HFF-Myc (cell line): ENCODE measurements around the gene APC2.

Source experiments
- DNase-seq: peaks from one replicate; pipeline ENCODE4 v3.0.0-alpha.2; 2011; ENCODE audit warnings: low read depth; ENCODE audit errors: extremely low read depth
- H3K4me3 ChIP-seq: replicated peaks from 2 replicates; pipeline ENCODE4 v1.5.1; 2011; ENCODE audit warnings: low read depth, mild to moderate bottlenecking, control low read depth, low read length
- TF ChIP-seq, protein P1 (sequence below): IDR thresholded peaks from 2 replicates; pipeline ENCODE4 v1.5.1; 2012; ENCODE audit warnings: mild to moderate bottlenecking, low read depth, low read length, control low read depth; ENCODE audit errors: missing control alignments

Gene APC2

DNA sequence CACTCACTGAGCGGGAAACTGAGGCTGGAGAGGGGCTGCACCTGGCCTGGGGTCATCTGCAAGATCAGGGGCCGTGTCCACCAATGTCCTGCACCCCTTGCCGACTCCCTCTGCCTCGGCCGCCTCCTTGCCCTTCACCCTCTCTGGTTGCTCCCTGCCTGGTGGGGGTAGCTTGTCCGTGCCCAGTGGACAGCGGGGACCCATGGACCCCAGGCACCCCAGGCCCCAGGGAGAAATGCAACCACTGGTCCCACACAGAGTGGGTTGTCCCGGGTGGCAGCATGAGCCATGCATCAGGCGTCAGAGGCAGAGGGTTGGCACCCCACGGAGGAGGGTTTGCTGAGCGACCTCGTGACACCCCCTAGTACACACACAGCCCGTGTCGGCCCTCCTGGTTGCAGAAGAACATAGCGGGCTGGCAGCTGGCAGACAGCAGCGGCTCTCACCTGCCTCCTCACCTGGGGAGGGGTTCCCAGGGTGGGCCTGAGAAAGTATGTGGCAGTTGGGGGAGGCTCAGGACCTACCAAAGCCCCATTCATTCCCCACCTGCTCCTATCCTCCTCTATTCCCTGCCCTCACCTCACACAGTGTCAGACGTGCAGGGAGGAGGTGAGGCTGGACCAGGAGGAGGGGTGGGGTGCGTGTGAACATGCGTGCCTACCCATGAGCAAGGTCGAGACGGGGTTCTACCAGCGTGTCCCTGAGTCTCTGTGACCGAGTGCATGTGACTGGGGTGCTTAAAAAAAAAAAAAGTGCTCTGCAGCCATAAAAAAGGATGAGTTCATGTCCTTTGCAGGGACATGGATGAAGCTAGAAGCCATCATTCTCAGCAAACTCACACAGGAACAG, 54.2 kb downstream of the APC2 start:
- H3K4me3 ChIP-seq: no peak overlapping the region
- no peak for DNase-seq
- TF ChIP-seq, protein P1, sequence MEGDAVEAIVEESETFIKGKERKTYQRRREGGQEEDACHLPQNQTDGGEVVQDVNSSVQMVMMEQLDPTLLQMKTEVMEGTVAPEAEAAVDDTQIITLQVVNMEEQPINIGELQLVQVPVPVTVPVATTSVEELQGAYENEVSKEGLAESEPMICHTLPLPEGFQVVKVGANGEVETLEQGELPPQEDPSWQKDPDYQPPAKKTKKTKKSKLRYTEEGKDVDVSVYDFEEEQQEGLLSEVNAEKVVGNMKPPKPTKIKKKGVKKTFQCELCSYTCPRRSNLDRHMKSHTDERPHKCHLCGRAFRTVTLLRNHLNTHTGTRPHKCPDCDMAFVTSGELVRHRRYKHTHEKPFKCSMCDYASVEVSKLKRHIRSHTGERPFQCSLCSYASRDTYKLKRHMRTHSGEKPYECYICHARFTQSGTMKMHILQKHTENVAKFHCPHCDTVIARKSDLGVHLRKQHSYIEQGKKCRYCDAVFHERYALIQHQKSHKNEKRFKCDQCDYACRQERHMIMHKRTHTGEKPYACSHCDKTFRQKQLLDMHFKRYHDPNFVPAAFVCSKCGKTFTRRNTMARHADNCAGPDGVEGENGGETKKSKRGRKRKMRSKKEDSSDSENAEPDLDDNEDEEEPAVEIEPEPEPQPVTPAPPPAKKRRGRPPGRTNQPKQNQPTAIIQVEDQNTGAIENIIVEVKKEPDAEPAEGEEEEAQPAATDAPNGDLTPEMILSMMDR: no peak

DNA sequence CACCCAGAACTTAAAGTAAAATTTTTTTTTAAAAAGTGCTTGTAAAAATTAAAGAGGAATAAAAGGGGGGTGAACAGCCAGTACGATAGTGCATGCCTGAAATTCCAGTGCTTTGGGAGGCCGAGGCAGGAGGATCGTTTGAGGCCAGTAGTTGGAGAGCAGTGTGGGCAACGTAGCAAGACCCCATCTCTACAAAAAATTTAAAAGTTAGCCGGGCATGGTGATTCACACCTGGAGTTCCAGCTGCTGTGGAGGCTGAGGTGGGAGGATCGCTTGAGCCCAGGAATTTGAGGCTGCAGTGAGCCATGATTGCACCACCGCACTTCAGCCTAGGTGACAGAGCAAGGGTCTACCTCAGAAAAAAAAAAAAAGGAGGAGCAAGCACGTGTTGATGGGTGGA, 55.1 kb downstream of the APC2 start:
- DNase-seq: no peak
- H3K4me3 ChIP-seq: no peak overlapping the region
- TF ChIP-seq, protein P1: no peak

DNA sequence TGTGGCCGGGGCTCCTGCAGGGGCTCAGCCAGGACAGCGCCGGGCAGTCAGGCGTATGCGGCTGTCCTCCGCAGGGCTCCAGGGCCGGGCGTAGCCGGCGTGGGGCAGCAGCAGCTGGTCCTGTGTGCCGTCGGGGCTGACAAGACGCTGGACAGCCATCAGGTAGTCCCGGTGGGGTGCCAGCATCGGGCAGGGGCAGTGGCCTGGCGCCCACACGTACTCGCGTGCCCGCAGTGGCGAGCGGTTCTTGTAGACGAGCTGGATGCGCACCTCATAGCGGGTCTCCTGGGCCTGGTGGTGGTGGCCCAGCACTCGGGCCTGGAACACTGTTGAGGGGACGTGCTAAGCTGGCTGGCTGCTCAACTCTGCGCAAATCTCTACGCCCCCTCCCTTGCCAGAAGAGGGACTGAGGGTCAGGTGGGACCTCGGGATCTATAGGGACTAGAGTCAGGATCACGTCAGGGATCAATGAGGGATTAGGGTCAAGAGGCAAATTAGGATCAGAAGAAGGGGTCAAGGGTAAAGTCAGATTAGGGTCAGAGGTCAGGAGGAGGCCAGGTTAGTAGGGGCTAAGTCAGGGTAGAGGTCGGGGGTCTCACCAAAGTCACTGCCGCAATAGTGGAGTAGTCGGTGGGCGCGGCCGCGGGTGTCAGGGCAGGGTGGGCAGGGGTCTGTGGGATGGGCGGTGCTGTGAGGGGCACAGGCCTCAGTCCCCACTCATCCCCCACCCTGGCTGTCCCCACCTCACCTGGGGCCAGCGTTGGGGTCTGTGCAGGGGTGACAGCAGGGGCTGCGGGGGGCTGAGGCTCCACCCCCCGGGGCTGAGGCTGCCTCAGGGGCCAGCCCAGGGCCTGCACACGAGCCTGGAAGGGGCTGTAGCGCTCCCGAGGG, 56.3 kb downstream of the APC2 start:
- H3K4me3 ChIP-seq: no peak overlapping the region
- TF ChIP-seq, protein P1: no peak
- no peak for DNase-seq

DNA sequence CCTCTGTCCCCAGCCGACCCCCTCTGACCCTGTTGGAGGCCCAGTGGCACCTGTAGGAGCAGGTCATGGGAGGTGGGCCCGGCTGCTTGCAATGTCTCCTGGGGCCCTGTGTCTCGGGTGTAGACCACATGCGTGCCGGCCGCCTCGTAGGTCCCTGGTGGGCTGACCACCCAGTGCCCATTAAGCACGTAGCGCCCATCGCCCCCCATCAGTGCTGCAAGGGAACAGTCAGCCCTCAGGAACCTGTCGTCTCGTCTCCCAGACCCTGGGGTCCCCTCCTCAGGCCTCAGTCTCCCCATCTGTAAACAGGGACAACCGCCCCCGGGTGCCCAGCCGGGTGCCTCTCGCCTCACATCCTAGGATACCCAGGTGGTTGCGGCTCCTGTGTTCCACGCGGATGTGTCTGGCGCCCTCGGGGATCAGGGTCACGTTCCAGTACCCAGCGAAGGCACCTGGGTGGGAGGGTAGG, 57.3 kb downstream of the APC2 start:
- no peak for DNase-seq
- TF ChIP-seq, protein P1: no peak
- no peak overlapping the region for H3K4me3 ChIP-seq

DNA sequence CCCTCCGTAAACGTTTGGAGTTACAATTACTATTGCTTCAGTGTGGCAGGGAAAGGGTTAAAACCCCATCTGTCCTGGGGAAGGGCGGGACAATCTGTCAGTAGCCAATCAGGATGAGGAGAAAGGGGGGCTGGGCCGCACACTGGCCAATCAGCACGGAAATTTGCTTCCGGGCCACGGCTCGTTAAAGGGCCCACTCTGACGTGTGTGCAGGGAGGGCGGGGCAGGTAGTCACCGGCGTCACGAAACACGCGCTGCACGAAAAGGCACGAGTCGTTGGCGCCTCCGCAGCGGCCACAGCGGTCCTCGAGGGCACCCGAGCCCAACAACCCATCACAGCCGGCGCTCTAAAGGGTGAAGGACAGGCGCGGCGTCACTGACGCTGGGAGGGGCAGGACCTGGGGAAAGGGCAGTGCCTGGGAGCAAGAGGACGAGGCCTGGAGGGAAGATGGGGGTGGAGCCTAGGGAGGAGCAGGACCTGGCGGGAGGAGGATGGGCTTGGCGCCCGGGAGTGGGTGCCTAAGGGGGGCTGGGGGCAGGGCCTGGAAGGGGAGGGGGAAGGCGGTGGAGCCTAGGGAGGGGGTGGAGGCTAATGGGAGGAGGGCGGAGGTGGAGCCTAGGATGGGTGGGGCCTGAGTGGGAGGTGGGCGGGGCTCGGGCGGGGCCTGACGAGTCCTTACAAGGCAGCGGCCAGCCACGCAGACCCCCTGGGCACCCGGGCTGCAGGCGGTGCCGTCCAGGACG, 58.0 kb downstream of the APC2 start:
- H3K4me3 ChIP-seq: peak overlapping the region; percentile 33; the same call in 1 of the 2 replicates
- TF ChIP-seq, protein P1: no peak
- DNase-seq: peak; percentile 82

DNA sequence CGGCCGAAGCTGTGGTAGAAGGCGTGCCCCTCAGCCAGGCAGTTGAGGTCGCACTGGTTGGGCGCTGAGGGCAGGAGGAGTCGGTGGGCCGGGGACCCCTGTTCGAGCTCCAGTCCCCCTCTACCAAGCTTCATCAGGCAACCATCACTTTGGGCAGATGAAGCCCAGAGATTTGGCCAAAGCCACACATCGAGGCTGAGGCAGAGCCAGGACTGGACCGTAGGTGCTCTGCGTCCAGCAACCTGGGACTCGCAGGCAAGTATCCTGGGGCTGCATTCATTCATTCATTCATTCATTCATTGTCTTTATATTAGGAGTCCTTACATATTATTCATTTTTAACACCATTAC, 58.6 kb downstream of the APC2 start:
- H3K4me3 ChIP-seq: 0 out of 2 replicates have a peak overlapping the region, but pooled peaks have one; percentile 7
- TF ChIP-seq, protein P1: no peak
- no peak for DNase-seq
